Measurements from ENCODE around the gene CP. TPM values are rescaled to one million over a fixed set of nuclear protein-coding genes. Genes with fewer than 3 reads are reported as not detected.
"Not testable (repeated sequence)": the region's sequence is repeated elsewhere in the genome, so short reads cannot be mapped to it uniquely, and the experiment has no call there.

CP gene
- 4.7 TPM for total RNA-seq
- long read RNA-seq = 0 reads

DNA sequence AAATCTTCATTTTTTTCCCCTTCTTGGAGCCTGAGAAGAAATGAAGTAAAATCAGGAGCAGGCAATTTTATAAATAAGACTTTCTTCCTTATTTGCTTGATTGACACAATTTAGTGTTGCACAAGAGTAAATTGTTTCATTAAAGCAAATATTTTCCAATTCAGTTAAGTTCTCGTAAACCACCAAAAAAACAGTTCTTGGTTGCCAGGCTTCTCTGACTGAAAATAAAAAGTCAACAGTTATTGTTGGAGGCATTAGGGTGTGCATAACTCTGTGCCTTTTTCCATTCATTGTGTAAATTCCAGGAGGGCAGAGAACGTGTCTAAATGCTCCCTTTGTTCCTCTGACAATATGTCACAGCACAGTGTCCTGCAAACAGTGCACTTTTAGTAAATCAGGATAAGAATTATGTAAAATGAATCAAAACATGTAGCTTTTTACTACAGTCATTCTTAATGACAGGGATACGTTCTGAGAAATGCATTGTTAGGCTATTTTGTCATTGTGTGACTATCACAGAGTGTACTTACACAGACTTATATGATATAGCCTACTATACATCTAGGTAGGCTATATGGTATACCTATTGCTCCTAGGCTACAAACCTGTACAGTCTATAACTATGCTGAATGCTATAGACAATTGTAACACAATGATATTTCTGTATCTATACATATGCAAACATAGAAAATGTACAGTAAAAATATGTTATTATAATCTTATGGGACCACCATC lies at the start of gene CP:
Gene CP, minus strand, starts transcription at position 47 of the 735 bp plus-strand sequence. Its CDS starts 37 bp downstream, at position 10.
- intact Hi-C loops (cut with DNase I) = no loop called here
- ATAC-seq (ENCODE audit: poor library complexity) (no peak), DNase-seq (no peak)

DNA sequence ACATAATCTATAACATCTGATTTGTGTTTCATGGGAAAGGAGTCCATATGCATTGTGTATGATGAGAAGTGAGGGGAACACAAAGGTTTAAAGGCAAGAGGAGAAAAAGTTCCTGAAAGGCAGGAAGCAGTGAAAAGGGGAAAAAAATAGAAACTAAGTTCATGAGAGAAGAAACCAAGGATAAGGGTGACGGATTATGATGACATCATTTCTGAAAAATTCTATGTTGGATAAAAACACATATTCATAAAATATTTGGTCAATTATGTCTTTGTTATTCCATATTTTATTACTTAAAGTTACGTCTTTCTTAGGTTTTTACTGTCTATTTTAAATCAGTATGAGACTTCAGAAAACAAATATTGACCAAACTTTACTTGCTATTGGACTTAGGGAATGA lies 48.6 kb upstream of the CP start:
- ATAC-seq (ENCODE audit: poor library complexity) (no peak), DNase-seq (no peak)
- intact Hi-C loops (cut with DNase I) = no loop called here

DNA sequence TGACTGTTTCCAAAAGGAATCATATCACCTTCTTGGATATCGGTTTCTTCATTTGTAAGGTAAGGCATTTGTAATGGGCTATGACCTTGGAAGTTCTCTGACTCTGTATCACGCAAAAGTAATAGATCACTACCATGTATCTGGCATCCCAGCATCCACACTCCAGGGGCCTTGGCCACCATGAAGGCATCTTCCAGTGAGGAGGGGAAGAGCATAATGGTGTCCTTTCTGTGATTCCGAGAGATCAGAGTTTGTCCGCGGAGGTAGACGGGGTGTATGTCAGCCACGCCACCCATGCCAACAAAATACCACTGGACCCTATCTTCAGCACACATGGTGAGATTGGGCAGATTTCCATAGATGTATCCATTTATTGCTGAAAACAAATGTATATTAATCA lies 48.1 kb upstream of the CP start:
- no peak for ATAC-seq (ENCODE audit: poor library complexity)
- intact Hi-C loops (cut with DNase I) = no loop called here

DNA sequence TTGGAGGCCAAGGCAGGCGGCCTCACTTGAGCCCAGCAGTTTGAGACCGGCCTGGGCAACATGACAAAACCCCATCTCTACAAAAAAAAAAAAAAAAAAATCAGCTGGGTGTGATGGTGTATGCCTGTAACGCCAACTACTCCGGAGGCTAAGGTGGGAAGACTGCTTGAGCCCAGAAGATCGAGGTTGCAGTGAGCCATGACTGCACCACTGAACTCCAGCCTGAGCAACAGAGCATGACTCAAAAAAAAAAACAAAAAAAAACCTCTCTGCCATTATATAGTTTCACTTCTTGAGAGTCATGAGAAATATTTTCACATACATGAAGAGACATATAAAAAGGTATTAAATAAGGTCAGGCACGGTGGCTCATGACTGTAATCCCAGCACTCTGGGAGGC lies 45.9 kb upstream of the CP start:
- ATAC-seq (ENCODE audit: poor library complexity) = no peak
- intact Hi-C loops (cut with DNase I) = no loop called here
- no peak for DNase-seq

More for the DNA sequence above, 48.1 kb upstream of the CP start:
- no peak for DNase-seq

DNA sequence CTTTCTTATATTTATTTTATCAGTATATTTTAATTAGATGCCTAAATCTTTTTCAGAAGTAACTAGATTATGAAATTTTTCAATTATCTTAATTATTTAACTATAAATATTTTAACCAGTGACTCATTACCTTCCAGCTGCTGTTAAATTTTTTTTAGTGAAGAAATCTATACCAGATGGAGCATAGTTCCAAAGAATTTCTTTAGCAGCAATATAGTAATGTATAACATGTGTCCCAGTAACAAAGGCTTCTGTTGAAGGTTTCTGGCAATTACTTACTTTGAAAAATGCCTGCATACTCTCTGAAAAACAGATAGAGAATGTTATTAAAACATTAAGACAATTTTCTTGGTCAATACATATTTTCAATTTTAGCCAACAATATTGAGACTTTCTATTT lies 45.1 kb upstream of the CP start:
- intact Hi-C loops (cut with DNase I) = no loop called here
- ATAC-seq (ENCODE audit: poor library complexity) = no peak
- no peak for DNase-seq

DNA sequence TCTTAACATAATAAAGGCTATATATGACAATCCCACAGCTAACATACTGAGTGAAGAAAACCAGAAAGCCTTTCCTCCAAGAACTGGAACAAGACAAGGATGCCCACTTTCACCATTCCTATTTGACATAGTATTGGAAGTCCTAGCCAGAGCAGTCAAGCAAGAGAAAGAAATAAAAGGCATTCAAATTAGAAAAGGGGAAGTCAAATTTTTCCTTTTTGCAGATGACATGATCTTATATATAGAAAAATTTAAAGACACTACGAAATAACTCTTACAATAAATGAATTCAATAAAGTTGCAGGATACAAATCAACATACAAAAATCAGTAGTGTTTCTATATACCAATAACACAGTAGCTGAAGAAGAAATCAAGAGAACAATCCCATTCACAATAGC lies 42.2 kb upstream of the CP start:
- intact Hi-C loops (cut with DNase I) = no loop called here
- DNase-seq (no peak), ATAC-seq (ENCODE audit: poor library complexity) (no peak)

DNA sequence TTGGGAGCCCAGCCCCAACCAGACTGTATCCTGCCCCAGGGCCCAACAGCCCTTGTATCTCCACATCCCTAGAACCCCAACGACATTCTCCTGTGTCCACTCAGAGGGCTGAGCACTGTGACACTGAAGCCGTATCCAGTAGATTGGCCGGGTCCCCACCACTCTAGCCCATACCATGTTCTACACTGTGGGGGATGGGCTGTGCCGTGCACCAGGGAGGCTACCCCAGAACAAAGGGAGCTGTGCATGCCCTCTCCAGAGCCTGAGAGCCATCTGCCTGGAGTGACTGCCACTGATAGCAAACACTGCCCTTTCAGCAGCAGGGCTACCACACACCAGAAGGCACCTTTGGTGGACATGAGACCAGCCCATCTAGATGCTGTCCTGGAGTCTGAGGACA lies 37.1 kb upstream of the CP start:
- DNase-seq (no peak), ATAC-seq (ENCODE audit: poor library complexity) (no peak)
- intact Hi-C loops (cut with DNase I) = no loop called here

DNA sequence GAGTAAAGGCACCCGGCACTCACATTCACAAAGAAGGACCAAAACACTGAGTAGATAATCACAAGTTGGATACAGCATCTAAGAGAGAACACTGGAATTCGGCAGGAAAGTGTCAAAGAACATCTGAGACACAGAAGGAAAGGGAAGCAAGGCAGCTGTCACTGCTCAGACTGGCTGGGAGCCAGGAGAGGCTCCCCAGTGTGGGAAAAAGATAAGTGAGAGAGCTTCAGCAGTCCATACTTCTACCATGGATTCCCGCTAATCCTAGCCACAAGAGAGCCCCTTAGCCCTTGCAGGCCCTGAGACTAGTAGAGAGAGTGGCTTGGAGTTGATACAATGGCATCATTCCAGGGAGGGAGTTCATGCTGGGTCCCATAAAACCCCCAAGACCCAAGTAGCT lies 36.7 kb upstream of the CP start:
- no peak for ATAC-seq (ENCODE audit: poor library complexity)
- intact Hi-C loops (cut with DNase I) = no loop called here
- DNase-seq = peak; percentile 58

DNA sequence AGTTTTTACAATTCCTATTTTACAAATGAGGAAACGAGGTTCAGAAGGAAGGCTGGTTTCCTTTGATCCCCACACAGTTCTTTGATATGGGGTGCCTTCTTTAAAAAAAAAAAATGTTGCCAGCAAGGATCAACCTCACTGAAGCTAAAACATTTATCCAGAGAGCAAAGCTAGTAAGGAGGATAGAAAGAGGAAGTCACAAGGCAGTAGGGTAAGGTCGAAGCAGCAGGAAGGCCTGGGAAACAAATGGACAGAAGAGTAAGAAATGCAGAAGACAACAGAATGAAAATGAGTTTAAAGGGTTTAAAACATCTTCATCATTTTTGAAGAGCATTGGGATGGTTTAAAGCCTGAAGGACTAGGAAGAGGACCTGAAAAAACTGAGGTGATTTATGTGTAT lies 30.6 kb upstream of the CP start:
- ATAC-seq (ENCODE audit: poor library complexity) (no peak), DNase-seq (no peak)
- intact Hi-C loops (cut with DNase I) = no loop called here

DNA sequence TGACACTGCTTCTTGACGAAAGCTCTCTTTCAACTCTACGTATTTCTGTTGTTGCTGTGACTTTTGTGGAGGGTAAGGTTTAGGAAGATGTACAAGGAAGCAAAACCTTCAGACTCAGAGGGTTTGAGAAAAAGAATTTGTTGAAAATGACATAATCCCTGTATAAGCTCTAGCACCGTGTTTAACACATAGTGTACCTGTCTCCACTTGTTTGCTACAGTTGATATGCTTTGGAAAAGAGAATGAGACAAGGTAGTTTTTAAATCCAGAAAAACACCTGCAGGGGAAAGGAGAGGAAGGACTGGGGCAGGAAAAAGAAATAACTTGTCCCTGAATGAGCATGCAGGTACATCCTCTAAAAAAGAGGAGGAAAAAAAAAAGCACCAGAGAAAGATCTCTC lies 29.6 kb upstream of the CP start:
- ATAC-seq (ENCODE audit: poor library complexity) (no peak), DNase-seq (no peak)
- intact Hi-C loops (cut with DNase I) = no loop called here

DNA sequence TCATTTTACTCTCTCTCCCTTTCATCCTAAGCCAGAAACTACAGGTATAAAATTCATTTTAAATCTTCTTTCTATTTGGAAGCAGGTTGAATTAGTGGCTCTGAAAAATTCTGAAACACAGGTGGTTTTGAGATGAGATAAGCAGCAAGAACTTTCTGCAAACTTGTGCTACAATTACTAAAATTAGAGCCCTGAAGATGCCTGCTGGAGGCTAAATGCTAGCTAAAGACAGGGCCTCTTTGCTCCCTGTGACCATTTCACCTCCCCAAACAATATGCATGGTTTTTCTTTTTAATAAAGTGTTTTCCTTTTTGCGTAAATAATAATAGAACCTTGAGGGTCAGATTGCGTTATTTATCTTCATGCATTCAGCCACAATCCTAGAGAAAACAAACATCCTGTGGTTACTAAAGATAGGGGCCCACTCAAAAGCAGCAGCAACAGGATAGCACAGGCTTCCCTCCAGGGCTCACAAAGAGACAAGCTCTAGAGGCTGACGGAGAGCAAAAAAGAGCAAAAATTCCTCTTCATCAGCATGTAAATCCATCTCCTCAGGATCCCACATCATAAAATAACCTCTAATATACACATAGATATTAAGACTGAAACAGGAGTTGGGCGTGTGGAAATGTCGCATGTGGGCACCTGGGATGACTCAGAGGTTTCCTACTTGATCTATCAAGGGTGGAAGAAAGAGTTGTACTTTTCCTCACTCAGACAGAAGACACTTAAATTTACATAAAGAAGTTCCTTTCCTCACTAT lies 26.5 kb upstream of the CP start:
- no peak for DNase-seq
- no peak for ATAC-seq (ENCODE audit: poor library complexity)
- intact Hi-C loops (cut with DNase I) = no loop called here

DNA sequence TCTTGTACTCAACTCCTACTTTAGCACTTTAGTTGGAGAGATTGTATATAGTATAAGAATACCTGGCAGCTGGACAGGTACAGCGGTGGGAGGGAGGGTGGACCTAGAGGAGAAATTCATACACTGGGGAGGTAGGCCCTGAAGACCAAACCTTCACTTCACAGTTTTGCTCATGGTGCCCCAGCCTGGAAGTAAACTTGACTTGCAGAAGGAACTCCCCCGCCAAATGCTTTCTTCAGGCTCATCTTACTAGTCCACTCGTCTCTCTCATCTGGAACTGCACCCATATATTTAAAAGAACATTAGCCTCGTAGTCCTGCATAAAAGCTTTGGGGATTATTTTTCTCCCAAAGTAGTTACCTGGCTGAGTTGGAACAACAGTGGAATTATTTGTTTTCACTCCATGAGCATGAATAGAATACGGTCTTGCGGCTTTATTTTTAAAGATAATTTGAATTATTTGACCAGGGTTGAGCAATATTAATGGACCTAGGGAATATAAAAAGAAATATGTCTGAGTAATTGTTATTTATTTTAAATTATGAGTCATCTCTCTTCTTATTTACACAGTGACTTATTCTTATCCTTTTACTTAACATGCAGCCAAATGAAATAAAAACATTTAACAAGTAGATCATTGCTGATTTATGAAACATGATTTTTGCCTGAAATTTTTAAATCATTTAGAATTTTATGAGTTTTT lies 25.5 kb upstream of the CP start:
- intact Hi-C loops (cut with DNase I) = no loop called here
- ATAC-seq (ENCODE audit: poor library complexity) (no peak), DNase-seq (no peak)

DNA sequence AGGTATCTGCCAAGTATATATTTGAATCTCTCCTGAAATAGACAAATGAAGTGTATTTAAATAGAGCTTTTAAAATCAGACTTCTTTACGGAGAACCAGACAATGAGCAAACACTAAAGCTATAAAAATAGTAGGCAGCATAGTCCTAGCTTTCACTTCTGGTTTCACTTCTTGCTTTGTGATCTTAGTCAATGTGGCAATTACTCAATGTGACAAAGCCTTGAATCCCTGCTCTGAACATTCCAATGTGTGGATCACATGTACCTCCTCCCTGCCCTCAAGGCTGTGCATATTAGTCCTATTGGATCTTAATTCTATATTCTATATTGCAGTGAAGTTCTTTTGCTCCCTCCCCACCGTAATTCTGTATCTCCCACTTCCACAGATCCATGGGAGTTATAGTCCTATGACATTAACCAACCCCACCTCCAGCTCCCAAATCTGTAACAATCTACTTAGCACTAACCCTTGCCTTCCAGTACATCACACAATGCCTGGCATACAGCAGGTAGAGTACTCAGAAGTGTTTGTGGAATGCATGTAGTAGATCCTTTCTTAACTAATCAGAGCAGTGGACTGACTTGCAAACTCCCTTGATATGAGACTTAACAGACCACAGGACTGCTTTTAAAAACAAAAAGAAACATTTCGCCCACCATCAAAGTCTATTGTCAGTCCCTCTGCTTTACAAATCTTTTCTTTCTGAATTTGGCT lies 24.3 kb upstream of the CP start:
- DNase-seq = no peak
- intact Hi-C loops (cut with DNase I) = no loop called here
- ATAC-seq (ENCODE audit: poor library complexity) = peak; percentile 78

DNA sequence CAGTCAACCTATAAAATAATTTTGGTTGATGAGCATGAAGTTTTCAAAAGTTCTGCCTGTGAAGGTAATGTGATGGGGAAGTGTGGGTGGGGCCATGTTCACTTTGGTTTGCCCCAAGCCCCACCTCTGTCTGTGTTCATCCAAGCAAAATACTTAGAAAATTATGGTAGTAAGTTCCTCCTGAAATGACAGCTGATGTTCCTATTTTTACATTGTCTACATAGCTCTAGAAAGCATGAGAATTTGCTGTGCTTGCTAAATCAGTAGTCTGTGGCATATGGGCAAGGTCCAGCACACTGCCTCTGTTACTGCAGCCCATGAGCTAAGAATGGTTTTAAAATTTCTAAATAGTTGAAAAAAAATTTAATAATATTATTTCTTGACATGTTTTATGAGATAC lies 21.9 kb upstream of the CP start:
- intact Hi-C loops (cut with DNase I) = no loop called here
- DNase-seq (no peak), ATAC-seq (ENCODE audit: poor library complexity) (peak; percentile 34)

DNA sequence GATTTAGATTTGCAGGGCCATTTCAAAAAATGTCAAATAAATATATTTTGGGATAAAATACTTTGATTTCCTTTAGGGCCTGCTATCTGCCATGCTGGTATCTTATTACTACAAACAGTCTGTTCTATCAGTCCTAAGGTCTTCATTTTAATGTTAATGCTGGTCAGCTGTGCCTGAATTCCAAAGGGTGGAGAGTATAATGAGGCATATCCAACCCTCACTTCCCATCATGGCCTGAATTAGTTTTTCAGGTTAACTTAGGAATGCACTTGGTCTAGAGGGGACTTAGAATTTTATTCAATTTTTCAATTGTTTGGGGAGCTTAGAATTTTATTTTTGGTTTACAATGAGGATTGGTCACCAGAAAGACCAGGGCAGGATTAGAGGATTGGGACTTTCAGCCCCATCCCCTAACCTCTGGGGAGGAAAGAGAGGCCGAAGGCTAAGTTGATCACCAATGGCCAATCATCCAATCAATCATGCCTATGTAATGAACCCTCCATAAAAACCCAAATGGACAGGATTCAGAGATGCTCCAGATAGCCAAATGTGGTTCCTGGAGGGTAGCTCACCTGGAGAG lies 17.8 kb upstream of the CP start:
- DNase-seq (no peak), ATAC-seq (ENCODE audit: poor library complexity) (no peak)
- intact Hi-C loops (cut with DNase I) = no loop called here

DNA sequence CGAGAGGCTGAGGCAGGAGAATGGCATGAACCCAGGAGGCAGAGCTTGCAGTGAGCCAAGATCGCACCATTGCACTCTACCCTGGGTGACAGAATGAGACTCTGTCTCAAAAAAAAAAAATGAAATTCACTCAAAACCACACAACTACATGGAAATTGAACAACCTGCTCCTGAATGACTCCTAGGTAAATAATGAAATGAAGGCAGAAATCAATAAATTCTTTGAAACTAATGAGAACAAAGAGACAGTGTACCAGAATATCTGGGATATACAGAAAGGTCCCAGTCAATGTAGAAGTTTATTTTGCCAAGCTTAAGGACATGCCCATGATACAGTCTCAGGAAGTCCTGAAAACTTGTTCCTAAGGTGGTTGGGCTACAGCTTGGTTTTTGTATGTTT lies 16.6 kb upstream of the CP start:
- DNase-seq; intact Hi-C loops (cut with DNase I); ATAC-seq (ENCODE audit: poor library complexity): not testable (repeated sequence)

DNA sequence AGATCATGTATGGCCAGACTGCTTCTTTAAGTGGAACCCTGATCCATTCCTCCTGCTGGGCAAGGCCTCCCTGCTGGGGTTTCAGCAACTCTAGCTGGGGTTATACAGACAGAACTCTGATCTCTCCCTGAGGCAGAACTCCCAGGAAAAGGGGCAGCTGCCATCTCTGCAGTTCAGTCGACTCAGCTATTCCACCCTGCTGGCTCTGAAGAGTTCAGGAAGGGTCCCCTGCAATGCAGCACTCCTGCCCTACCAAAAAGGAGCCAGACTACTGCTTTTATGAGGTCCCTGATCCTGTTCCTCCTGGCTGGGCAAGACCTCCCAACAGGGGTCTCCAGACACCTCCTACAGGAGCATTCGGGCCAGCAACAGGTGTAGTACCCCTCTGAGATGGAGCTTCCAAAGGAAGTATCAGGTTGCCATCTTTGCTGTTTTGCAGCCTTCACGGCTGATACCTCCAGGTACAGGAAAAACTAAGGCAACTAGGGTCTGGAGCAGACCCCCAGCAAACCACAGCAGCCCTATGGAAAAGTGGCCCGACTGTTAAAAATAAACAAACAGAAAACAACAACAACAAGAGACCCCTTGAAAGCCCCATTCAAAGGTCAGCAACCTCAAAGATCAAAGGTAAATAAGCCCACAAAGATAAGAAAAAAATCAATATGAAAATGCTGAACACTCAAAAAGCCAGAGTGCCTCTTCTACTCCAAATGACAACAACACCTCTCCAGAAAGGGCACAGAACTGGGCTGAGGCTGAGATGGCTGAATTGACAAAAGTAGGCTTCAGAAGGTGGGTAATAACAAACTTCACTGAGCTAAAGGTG lies 14.2 kb upstream of the CP start:
- DNase-seq (no peak), ATAC-seq (ENCODE audit: poor library complexity) (no peak)
- intact Hi-C loops (cut with DNase I) = no loop called here

DNA sequence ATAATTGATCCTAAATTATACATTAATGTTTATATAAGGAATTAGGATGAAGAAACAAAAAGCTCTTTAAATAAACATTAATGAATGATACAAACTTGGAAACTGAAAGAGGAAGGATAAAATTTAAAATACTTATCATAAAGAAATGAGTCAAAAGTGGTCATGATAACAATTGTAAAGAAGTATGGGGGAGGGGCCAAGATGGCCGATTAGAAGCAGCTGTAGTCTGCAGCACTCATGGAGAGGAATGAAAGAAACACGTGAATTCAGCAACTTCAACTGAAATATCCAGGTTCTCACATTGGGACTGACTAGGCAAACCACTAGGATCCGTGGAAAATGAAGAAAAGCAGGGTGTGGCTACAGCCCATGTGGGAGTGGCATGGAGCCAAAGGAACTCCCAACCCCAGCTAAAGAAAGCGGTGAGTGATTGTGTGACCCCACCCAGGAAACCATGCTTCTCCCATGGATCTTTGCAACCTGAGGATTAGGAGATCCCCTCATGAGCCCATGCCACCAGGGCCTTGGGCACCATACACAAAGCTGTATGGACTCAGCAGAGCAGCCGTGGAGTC lies 13.1 kb upstream of the CP start:
- DNase-seq (no peak), ATAC-seq (ENCODE audit: poor library complexity) (no peak)
- intact Hi-C loops (cut with DNase I) = no loop called here

All from Right ventricle myocardium superior (tissue), 1 donor.